ENCODE results near the gene CHID1.

Gene CHID1

DNA sequence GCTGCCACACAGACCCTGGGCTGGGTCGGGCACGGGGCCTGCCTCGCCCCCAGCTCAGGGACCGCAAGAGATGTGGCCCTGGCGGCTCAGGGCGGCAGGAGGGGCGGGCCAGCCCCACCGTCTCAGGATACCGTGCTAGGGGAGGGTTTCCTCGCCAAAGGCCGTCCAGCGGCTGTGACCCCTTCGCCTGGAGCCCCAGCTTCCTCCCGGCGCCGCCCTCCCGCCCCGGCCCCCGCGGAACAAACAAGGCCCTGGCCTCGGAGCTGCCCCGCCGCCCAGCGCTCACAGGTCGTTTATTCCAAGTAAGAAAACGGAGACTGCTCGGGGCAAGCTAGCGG is 14.5 kb upstream of the CHID1 start:
- Mint-ChIP-seq H3K9me3 (no peaks in the 10 kb centered on the region), H3K4me1 (ENCODE audit: low read depth) (peaks cover 24% of the 10 kb centered on the region), H3K4me3 (no peak overlapping the region), H3K27me3 (ENCODE audit: low read depth) (no peaks in the 10 kb centered on the region), H3K27ac (no peak overlapping the region), H3K36me3 (ENCODE audit: low read depth) (peaks cover 2% of the 10 kb centered on the region)

DNA sequence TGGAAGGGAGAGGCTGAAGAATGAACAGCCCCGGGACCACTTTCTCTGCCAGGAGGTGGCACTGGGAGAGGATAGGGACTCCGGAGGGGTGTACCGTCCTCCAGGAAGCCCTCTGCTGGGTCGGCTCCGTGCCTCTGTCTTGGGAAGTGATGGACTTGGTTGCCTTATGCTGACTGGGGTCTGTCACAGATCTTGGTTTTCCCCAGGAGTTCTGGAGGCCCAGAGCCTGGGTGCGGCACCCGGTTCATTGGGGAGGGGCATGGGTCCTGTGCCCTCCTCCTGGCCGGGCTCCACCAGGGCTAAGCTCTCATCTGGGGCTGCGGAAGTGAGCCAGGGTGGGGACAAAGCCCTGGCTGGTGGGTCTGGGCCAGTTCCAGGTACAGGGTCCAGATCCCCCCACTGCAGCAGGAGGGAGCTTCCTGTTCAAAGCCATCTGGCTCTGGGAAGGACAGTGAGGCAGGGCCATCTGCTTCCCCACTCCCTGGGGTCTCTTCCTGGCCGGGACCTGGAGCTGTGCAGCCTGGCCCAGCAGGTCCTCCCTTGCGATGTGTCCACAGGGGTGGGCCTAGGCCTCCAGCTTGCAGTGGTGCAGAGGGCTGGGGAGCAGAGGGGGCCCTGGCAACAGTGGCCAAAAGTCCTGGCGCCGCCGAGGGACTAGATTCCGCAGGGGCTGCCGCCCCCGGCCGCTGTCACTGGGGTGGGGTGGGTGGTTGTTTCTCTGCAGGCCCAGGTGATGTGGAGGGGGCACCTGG is 14.0 kb upstream of the CHID1 start:
- Mint-ChIP-seq H3K27me3 (ENCODE audit: low read depth) (no peaks in the 10 kb centered on the region), H3K4me1 (ENCODE audit: low read depth) (peaks cover 24% of the 10 kb centered on the region), H3K9me3 (no peaks in the 10 kb centered on the region), H3K27ac (no peak overlapping the region), H3K36me3 (ENCODE audit: low read depth) (peaks cover 2% of the 10 kb centered on the region), H3K4me3 (no peak overlapping the region)

DNA sequence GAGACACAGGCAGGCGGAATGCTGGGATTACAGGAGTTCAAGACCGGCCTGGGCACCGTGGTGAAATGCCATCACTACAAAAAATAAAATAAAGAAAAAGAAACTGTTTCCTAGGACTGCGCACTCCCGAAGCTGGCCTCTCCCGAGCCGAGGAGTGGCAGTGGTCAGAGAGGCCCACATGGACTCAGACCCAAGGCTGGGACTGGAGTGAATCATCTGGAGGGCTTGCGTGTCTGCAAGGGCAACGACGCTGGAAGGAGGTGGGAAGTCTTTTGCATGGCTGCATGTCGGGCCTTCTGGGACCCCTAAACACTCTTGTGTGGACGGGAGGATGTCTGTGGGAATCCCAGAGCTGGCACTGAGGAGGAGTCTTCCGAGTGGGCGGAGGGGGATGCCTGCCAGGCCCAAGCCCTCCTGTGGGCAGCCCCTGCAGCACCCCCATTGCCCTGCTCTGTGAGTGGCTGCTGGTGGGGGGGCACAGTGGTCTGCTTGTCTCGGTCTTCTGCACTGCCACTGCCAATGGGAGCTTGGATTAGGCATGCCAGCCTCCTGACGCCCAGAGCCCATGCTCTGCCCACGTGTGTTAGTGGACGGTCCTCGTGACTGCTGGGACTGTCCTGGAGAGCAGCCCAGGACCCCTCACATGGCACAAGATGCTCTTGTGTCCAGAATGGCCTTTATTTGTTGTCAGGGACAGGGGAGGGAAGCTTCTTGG is 13.2 kb upstream of the CHID1 start:
- Mint-ChIP-seq H3K9me3 (no peaks in the 10 kb centered on the region), H3K27me3 (ENCODE audit: low read depth) (no peaks in the 10 kb centered on the region), H3K36me3 (ENCODE audit: low read depth) (peaks cover 2% of the 10 kb centered on the region), H3K27ac (peak overlapping the region; percentile 47), H3K4me1 (ENCODE audit: low read depth) (peaks cover 24% of the 10 kb centered on the region), H3K4me3 (peak overlapping the region; percentile 22)

DNA sequence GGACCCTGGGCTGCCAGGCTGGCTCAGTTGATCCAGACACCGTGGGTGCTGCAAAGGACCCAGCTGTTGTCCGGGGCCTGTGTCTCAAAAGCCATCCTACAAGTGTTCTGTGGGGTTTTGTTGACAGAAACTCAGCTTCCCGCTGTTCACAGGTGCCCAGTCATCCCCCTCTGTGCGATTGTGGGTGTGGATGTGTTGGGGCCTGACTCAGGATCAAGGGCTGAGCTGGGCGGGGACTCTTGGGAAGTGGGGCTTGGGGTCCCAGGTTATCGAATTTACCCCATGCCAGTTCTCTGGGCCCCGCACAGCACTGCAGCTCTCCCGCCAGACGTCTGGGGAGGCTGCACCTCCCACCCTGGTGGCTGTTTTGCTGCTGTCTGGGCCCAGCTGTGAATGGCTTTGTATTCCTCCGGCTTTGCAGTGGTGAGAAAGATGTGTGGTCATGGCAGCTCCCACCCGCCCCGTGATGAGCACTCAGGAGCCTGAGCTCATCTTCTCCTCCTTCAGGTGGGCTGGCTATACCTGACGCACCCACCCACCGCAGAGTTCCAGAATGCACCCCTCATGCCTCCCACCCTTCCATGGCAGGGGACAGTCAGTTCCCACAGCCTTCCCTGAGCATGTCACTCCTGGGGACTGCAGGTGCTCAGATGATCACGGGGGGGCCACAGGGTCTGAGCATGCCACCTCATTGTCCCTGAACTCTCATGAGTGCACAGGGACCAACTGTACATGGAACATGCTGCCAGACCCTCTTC is 11.5 kb upstream of the CHID1 start:
- H3K4me1 Mint-ChIP-seq (ENCODE audit: low read depth) = peaks cover 10% of the 10 kb centered on the region
- H3K36me3 Mint-ChIP-seq (ENCODE audit: low read depth) = no peaks in the 10 kb centered on the region
- no peak overlapping the region for H3K27ac Mint-ChIP-seq
- no peaks in the 10 kb centered on the region for H3K27me3 Mint-ChIP-seq (ENCODE audit: low read depth)
- no peaks in the 10 kb centered on the region for H3K9me3 Mint-ChIP-seq
- no peak overlapping the region for H3K4me3 Mint-ChIP-seq

DNA sequence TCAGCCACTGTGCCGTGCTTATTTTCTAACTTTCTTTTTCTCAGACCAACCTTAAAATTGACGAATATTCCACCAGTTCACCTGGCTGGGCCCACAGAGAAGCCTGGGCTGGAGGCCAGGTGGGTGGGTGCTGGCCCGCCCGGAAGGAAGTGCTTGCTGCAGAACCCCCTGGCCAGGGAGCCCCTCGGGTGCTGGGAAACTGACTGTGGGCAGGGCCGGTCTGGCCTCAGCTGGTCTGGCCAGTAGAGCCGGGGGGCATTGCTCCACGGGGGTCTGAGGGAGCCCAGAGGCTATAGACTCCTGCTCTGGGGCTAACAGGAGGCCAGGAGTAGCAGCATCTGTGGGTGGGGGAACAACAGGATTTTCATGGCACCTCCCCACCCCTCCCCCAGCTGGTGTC is 6.8 kb upstream of the CHID1 start:
- Mint-ChIP-seq H3K4me3 (no peak overlapping the region), H3K4me1 (ENCODE audit: low read depth) (peaks cover 2% of the 10 kb centered on the region), H3K27ac (no peak overlapping the region), H3K9me3 (no peaks in the 10 kb centered on the region), H3K36me3 (ENCODE audit: low read depth) (no peaks in the 10 kb centered on the region), H3K27me3 (ENCODE audit: low read depth) (no peaks in the 10 kb centered on the region)

DNA sequence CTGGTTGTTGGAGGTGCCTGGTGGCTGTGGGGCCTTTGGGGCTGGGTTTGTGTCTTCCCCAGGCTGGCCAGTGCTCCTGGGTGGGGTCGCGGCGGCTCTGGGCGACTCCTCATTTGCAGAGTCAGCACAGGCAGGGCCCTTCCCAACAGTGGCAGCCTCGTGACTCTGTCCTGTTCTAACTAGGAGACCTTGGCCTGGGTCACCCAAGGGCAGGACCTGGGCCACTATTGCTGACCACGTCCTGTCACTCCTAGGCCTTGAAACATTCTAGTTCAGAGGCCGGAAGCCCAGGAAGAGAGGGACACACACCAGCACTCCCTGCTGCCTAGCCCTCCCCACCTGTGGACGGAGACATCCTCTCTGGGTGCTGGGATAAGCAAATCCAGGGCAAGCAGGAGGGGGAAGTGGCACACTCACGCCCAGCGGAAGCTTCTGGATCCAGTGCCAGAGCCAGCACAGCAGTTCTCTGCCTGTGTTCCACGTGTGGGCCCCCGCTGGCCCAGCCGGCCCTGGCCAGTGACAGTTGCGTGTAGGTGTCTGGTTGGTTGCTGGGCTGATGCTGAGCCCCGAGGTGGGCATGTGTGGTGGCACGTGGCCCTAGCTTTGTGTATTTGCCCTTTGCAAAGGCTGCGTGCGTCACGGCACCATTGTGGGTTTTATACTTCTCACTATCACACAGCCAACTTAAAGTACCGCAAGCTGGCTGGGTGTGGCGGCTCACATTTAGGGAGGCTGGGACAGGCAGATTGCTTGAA is 4.3 kb upstream of the CHID1 start:
- no peaks in the 10 kb centered on the region for H3K9me3 Mint-ChIP-seq
- H3K36me3 Mint-ChIP-seq (ENCODE audit: low read depth) = no peaks in the 10 kb centered on the region
- no peak overlapping the region for H3K4me3 Mint-ChIP-seq
- H3K27me3 Mint-ChIP-seq (ENCODE audit: low read depth) = no peaks in the 10 kb centered on the region
- H3K4me1 Mint-ChIP-seq (ENCODE audit: low read depth) = peaks cover 6% of the 10 kb centered on the region
- no peak overlapping the region for H3K27ac Mint-ChIP-seq

DNA sequence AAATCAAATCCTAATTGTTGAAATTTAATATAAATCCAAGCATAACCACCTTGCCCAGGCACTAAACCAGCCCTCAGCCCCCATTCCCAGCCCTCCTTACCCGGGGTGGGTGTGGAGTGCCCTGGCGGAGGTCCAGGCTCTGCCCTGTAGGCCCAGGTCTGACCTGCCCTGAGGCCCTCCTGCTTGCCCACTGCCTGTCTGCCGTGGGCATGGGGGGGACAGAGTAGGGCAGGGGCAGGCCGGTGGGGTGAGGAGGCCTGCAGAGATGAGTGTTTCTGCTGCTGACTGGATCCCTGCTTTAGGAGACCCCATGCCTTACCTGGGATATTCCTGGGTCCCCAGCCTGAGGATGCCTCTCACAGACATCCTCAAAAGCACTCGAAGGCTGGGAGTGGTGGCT is 3.6 kb upstream of the CHID1 start:
- Mint-ChIP-seq H3K27ac (no peak overlapping the region), H3K4me3 (no peak overlapping the region), H3K36me3 (ENCODE audit: low read depth) (no peaks in the 10 kb centered on the region), H3K9me3 (no peaks in the 10 kb centered on the region), H3K27me3 (ENCODE audit: low read depth) (no peaks in the 10 kb centered on the region), H3K4me1 (ENCODE audit: low read depth) (peaks cover 12% of the 10 kb centered on the region)

DNA sequence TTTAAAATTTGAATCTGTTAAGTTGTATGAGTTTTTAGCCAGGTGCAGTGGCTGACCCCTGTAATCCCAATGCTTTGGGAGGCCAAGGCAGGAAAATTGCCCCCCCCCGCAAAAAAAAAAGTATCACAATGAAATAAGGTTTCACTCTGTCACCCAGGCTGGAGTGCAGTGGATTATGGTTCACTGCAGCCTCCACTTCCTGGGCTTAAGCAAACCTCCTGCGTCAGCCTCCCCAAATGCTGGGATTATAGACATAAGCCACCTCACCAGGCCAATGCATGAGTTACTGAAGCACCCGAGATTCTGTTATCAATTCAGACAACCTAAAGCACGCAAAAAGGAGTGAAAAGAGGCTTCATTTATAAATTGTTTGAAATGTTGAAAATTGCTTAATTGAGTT is 2.4 kb upstream of the CHID1 start:
- Mint-ChIP-seq H3K27ac (no peak overlapping the region), H3K4me3 (no peak overlapping the region), H3K36me3 (ENCODE audit: low read depth) (no peaks in the 10 kb centered on the region), H3K4me1 (ENCODE audit: low read depth) (peaks cover 15% of the 10 kb centered on the region), H3K27me3 (ENCODE audit: low read depth) (no peaks in the 10 kb centered on the region), H3K9me3 (no peaks in the 10 kb centered on the region)

DNA sequence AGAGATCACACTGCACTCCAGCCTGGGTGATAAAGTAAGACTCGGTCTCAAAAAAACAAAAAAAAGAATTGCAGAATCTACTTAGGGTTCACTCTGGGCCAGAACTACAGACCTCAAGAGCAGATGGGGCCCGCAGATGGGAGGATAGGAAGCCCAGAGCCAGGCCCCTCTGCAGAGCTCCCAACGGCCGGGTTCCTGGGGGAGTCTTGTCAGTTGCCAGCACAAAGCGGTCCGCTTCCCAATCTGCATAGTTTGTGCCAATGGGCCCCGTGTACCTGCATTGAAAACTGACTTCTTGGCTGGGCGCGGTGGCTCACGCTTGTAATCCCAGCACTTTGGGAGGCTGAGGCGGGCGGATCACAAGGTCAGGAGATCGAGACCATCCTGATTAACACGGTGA is 1.7 kb upstream of the CHID1 start:
- Mint-ChIP-seq H3K27me3 (ENCODE audit: low read depth) (no peaks in the 10 kb centered on the region), H3K27ac (no peak overlapping the region), H3K9me3 (no peaks in the 10 kb centered on the region), H3K4me1 (ENCODE audit: low read depth) (peaks cover 15% of the 10 kb centered on the region), H3K4me3 (no peak overlapping the region), H3K36me3 (ENCODE audit: low read depth) (no peaks in the 10 kb centered on the region)

DNA sequence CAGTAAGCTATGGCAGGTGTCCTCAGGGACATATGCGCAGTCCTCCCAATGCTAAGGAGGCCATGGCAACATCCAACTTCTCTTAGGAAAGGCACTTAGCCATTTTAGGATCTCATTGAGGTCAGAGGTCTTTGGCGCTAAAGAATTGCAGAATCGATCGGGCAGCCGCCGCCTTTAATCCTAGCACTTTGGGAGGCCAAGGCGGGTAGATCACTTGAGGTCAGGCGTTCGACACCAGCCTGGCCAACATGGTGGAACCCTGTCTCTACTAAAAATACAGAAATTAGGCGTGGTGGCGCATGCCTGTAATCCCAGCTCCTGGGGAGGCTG is 1.2 kb upstream of the CHID1 start:
- Mint-ChIP-seq H3K9me3 (no peaks in the 10 kb centered on the region), H3K27ac (peak overlapping the region; percentile 88), H3K4me3 (peak overlapping the region; percentile 95), H3K36me3 (ENCODE audit: low read depth) (no peaks in the 10 kb centered on the region), H3K4me1 (ENCODE audit: low read depth) (peaks cover 15% of the 10 kb centered on the region), H3K27me3 (ENCODE audit: low read depth) (no peaks in the 10 kb centered on the region)

DNA sequence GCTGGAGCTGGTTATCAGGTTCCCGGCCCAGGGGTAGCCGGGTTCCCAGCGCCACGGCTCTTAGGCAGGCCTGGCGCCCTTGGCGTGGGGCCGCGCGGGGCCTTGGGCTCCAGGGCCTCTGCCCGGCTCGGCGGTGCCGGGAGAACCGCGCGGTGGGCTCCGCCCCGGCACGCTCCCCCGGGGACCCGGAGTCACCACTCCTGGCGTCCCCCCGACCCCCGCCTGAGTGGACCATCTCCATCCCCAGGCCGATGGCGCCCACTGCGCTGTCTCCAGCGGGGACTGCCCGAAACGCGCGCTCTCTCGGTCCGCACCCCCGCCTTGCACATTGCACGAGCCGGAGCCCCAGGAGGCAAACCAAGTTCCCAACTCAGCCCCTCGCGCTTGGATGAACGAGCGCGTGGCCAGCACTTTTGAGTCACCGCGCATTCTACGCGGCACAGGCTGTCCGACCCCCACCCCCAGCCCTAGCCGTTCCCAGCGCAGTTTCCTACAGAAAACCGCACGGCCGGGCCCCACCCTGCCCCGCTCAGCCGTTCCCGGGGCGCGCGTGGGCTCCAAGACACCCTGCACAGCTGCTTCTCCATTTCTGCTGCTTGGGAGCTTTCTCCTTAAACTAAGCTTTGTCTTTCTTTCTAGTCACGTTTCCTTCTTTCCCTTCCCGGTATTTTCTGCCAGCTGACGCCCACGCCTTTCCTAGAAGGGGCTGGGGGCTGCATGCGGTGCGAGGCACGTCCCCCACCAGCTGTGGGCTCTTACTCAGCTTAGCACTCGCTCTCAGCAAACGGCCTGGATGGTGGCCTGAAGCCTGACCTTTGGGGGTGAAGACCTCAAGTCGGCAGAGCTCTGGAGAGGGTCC is 650 bp upstream of the CHID1 start:
- no peaks in the 10 kb centered on the region for H3K9me3 Mint-ChIP-seq
- H3K4me3 Mint-ChIP-seq = peak overlapping the region; percentile 95
- peak overlapping the region; percentile 88 for H3K27ac Mint-ChIP-seq
- H3K27me3 Mint-ChIP-seq (ENCODE audit: low read depth) = no peaks in the 10 kb centered on the region
- peaks cover 15% of the 10 kb centered on the region for H3K4me1 Mint-ChIP-seq (ENCODE audit: low read depth)
- H3K36me3 Mint-ChIP-seq (ENCODE audit: low read depth) = no peaks in the 10 kb centered on the region

DNA sequence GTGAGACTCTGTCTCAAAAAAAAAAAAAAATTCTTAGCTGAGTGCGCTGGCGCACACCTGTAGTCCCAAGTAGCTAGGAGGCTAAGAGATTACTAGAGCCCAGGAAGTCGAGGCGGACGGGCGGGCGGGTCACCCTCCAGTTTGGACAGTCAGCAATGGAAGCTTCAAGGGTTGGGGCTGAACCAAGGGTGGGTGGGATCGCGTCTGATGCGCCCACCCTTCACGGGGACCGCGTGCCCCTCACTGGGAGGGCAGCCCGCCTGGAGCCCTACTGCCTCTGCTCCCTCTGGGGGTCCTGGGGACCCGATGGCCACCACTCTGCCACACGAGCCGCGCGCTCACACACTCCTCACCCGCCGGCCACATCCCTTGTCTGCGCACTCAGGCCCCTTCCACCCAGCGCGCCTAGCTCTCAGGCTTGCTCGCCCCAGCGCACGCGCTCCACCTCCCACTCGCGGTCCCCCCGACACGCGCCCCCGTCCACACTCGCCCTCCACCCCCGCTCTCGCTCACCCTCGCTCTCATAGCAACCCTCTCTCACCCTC is 494 bp downstream of the CHID1 start:
- H3K27me3 Mint-ChIP-seq (ENCODE audit: low read depth) = no peaks in the 10 kb centered on the region
- H3K4me1 Mint-ChIP-seq (ENCODE audit: low read depth) = peaks cover 15% of the 10 kb centered on the region
- no peaks in the 10 kb centered on the region for H3K36me3 Mint-ChIP-seq (ENCODE audit: low read depth)
- H3K9me3 Mint-ChIP-seq = no peaks in the 10 kb centered on the region
- peak overlapping the region; percentile 94 for H3K4me3 Mint-ChIP-seq
- H3K27ac Mint-ChIP-seq = peak overlapping the region; percentile 83

DNA sequence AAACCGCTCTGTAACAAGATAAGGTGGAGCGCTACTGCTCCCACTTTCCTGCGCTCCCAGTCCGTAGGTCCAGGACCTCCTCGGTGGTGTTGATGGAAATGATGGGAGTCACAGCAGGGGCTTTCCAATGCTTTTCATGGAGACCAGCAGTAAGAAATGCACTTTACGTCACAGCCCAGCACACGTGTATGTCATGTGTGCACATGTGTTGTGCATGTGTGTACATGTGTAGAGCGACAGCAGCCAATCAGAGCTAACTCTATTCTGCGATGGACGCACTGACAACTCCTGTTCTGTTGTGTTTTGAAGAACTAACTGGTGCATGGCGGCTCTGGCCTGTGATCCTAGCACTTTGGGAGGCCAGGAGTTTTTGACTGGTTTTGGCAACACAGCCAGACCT is 1.2 kb downstream of the CHID1 start:
- Mint-ChIP-seq H3K4me3 (peak overlapping the region; percentile 94), H3K27me3 (ENCODE audit: low read depth) (no peaks in the 10 kb centered on the region), H3K4me1 (ENCODE audit: low read depth) (peaks cover 15% of the 10 kb centered on the region), H3K36me3 (ENCODE audit: low read depth) (no peaks in the 10 kb centered on the region), H3K9me3 (no peaks in the 10 kb centered on the region), H3K27ac (no peak overlapping the region)

DNA sequence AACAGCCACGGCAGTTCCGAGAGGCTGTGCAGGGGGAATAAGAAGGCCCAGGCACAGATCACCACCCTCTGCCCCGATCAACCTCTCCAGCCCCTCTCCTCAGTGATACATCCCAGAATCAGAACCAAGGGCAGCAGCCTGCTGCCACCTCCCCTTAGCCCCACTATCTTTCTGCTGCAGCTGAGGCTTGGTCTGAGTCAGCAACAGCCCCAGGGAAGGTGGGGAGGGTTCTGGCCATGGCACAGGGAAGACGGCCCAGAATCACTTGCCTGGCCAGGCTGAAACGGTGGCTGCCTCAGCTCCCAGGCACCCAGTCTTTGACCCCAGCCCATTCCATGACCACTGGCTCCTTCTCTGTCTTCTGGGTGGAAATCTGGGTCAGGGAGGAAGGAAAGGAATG is 2.3 kb downstream of the CHID1 start:
- no peak overlapping the region for H3K4me3 Mint-ChIP-seq
- H3K4me1 Mint-ChIP-seq (ENCODE audit: low read depth) = peaks cover 15% of the 10 kb centered on the region
- H3K36me3 Mint-ChIP-seq (ENCODE audit: low read depth) = peaks cover 5% of the 10 kb centered on the region
- H3K27me3 Mint-ChIP-seq (ENCODE audit: low read depth) = no peaks in the 10 kb centered on the region
- no peaks in the 10 kb centered on the region for H3K9me3 Mint-ChIP-seq
- H3K27ac Mint-ChIP-seq = no peak overlapping the region
